Fibroblast of villous mesenchyme (primary cell): ENCODE results near the gene POLN. TPM values are rescaled to one million over a fixed set of nuclear protein-coding genes. Genes with fewer than 3 reads are reported as not detected.

Experiments
- DNase-seq: peaks from one replicate; pipeline ENCODE4 v3.0.0-alpha.2; 2010; ENCODE audit warnings: low read depth
- H3K4me3 ChIP-seq: 2 replicates; pipeline ENCODE4 v1.5.1; 2011; ENCODE audit warnings: low read depth, mild to moderate bottlenecking, low read length
- total RNA-seq: library from RNA; depleted of rRNA; stranded (reverse); fragments of >200 nt; gene quantifications from 2 replicates; pipeline ENCODE4 v1.2.3, GENCODE V29; 2012
- TF ChIP-seq, protein P1 (sequence below): IDR thresholded peaks from 2 replicates; pipeline ENCODE4 v1.5.1; 2012; ENCODE audit warnings: low read depth, mild to moderate bottlenecking, low read length; ENCODE audit not compliant: insufficient read depth

Gene POLN
- total RNA-seq, 1 donor: 4.7 TPM

DNA sequence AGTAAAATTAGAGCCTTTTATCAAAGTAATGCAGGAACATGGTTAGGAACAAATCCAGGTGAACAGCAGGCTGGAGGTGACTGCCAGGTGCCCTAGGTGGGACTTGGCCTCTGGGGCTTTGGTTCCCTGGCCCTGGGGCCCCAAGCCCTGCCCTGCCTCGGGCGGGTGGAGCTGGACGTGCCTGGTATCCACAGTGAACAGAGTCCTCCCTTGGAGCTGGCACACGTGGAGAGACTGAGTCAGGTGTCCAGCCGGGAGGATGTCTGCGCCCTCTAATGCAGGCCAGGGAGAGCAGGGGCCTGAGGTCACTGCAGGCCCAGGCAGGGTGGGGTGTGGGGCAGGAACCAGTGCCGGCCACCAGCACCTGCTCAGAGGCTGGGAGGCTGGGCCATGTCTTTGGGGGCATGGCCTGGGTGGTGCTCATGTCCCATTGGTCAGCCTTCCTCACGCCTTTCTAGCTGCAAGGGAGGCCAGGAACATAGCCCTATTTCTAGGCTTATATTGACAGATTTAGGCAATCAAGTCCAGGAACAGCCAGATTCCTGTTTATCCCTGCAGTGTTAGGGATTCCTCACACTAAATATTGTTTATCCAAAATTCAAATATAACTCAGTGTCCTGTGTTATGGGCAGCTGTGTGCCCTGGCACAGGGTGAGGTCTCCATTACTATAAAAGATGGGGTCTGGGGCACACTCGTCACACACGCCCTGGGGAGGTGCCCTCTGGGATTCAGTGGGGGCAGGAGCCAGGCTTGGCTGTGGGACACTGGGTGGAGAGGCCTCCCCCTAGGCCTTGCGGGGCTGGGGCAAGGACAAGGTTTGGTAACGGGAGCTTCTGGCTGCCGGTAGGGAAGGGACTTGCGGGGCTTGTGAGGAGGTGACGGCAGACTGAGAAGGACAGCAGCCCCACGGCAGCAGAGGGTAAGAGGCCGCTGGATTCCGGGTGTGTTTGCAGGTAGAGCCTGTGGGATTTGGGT, 197.1 kb downstream of the POLN start:
- H3K4me3 ChIP-seq: no peak overlapping the region
- TF ChIP-seq, protein P1, sequence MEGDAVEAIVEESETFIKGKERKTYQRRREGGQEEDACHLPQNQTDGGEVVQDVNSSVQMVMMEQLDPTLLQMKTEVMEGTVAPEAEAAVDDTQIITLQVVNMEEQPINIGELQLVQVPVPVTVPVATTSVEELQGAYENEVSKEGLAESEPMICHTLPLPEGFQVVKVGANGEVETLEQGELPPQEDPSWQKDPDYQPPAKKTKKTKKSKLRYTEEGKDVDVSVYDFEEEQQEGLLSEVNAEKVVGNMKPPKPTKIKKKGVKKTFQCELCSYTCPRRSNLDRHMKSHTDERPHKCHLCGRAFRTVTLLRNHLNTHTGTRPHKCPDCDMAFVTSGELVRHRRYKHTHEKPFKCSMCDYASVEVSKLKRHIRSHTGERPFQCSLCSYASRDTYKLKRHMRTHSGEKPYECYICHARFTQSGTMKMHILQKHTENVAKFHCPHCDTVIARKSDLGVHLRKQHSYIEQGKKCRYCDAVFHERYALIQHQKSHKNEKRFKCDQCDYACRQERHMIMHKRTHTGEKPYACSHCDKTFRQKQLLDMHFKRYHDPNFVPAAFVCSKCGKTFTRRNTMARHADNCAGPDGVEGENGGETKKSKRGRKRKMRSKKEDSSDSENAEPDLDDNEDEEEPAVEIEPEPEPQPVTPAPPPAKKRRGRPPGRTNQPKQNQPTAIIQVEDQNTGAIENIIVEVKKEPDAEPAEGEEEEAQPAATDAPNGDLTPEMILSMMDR: no peak
- DNase-seq: no peak

DNA sequence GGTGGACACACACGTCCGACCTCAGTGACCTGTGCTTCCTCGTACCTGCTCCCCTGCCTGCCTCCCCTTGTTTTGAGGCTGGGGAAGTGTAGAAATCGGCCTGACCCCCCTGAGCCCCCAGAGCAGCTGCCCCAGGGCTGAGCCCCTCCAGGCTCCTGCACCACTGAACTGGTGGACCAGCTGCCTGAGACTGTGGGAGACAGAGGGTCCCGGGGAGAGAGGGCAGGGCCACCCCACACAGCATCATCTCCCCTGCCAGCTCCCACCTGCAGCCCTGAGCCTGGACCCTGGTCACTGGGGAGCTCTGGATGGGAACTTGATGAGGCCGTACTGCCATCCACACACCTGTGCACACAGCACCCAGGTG, 197.8 kb downstream of the POLN start:
- TF ChIP-seq, protein P1: no peak
- DNase-seq: no peak
- no peak overlapping the region for H3K4me3 ChIP-seq

DNA sequence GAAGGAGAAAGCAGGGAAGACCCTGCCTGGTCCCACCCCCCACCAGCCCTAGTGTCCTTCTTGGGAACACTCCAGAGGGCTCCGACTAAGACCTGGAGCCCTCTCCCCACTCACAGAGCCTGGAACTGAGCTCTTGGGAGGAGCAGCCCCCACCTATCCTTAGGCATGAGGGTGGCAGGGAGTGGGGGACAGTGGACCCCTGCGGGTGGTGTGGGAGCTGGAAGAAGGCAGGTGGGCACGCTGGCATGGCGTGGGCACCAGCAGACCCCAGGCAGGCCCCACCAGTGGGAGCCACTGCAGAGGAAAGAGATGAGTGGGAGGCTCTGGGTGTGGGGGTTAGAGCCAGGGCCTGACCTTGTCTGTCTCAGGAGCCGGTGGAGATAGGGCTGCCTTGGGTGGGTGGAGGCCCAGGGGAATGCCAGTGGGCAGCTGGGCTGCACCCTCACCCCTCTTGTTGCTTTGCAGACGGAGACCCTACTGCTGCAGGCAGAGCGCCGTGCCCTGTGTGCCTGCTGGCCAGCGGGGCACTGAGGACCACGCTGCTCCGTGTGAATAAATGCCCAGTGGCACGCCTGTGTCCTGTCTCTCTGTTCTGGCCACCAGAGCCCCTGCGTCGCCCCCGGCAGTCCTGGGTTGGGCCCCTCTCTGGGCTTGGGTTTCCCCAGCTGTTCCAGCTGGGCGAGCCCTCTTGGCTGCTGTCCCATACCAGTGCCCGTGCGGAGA, 198.4 kb downstream of the POLN start:
- no peak for DNase-seq
- no peak overlapping the region for H3K4me3 ChIP-seq
- TF ChIP-seq, protein P1: no peak

DNA sequence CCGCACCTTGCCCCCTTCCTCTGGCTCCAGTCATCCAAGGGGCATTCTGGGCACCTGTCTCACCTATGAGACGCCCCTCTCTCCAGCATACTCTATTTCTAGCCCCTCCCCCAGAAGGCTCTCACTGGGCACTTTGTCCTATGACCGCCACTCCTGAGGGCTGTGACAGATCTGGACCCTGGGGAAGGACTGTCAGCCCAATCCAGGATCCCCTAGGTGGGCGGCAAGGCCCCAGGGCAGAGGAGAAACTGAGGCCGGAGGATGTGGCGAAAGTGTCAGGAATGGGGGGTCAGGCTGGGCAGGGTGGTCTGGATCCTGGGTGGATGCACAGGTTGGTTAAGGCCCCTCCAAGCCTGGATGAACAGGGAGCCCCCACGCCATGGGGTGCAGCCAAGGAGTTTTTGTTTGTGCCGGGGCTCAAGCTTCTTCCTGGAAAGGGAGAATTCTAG, 198.9 kb downstream of the POLN start:
- DNase-seq: no peak
- peak overlapping the region; percentile 81 for H3K4me3 ChIP-seq
- TF ChIP-seq, protein P1: no peak

DNA sequence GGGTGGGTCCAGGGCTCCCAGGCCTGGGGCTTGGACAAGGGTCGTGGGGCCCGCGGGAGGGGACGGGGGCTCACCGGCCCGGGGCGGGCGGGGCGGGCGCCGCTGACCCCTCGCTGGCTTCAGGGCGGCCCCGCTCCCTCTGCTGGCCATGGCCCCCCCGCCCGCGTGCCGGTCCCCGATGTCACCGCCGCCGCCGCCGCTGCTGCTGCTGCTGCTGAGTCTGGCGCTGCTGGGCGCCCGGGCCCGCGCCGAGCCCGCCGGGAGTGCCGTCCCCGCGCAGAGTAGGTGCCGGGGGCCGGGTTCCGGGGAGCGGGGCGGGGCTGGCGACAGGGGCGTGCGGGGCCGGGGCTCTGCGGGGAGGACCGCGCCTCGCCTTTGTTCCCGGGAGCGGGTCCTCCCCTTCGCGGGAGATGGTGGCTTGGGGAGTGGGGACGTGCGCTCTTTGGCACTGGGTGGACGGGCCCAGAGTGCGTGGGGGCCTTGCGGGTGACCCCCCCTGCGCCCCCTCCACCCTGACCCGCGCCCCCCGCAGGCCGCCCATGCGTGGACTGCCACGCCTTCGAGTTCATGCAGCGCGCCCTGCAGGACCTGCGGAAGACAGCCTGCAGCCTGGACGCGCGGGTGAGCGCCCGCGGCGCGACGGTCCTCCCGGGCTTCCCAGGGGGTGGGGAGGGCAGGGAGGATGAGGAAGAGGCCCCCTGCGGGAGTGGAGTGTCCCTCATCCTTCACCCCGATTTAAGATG, 199.5 kb downstream of the POLN start:
- peak; percentile 8 for DNase-seq
- TF ChIP-seq, protein P1: no peak
- H3K4me3 ChIP-seq: peak overlapping the region; percentile 81

DNA sequence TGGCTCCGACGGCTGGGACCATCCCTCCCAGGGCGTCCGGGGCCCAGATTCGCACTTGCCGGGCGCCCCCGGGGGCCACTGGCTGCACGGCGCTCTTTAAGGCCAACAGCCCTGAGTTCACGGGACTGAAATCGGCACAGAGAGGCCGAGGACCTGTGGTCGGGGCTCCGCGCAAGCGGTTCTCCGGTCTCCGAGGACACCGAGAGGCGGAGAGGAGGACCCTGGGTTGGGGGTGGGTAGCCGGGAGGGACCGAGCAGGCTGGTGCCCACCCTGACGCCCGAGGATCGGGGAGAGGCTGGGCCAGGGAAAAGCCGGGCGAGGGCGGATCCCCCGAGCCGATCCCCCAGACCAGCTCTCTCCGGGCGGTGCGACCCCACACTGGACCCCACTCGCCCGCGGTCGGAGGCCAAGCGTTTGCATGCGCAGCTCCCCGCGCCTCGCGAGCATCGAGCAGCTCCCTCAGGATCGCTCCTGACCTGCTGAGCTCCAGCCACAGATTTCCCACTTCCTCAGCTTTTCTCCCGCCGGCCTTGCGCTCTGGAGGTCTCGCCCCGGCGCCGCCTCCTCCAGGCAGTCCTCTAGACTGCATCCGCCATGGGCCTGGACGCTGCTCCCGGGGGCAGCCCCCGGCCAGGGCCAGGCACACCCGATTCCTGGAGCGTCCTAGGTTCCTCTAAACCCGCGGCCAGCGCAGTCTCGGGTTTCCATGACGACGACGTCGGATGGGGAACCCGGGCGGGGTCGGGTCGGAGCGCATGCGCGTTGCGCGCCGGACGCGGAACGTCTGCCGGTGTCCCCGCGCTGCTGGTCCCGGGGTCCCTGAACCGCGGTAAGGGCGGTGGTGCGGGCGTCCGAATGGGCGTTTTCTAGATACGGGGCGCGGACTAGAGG, 200.4 kb downstream of the POLN start:
- peak overlapping the region; percentile 81 for H3K4me3 ChIP-seq
- peak; percentile 71 for DNase-seq
- TF ChIP-seq, protein P1: no peak
